GM12875 (cell line): ENCODE data around the gene USP48.
"Not testable (repeated sequence)": the region's sequence is repeated elsewhere in the genome, so short reads cannot be mapped to it uniquely, and the experiment has no call there.

Experiments
- H3K4me3 ChIP-seq: one replicate; pipeline ENCODE4 v1.5.1; 2011; ENCODE audit warnings: low read depth, low read length, control low read depth
- CTCF ChIP-seq: IDR thresholded peaks from 2 replicates; pipeline ENCODE4 v1.5.1; 2011; ENCODE audit warnings: low read depth, mild to moderate bottlenecking, control low read depth, inconsistent platforms, low read length, moderate library complexity, borderline replicate concordance; ENCODE audit not compliant: insufficient read depth

USP48 gene

DNA sequence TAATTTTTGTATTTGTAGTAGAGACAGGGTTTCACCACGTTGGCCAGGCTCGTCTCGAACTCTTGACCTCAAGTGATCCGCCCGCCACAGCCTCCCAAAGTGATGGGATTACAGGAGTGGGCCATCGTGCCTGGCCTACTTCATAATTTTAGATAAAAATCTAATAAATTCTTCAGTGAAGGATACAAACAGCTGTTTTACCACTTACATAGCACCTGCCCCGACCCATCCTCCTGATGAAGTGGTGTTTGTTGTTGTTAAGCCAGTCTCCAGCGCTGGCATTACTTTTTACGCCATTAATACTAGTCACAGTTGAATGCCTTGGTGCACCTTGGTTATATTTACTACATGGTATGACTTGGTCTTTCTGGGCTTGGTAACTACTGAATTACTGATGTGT is 101.5 kb downstream of the USP48 start:
- H3K4me3 ChIP-seq = no peak overlapping the region
- TF ChIP-seq CTCF = no peak

DNA sequence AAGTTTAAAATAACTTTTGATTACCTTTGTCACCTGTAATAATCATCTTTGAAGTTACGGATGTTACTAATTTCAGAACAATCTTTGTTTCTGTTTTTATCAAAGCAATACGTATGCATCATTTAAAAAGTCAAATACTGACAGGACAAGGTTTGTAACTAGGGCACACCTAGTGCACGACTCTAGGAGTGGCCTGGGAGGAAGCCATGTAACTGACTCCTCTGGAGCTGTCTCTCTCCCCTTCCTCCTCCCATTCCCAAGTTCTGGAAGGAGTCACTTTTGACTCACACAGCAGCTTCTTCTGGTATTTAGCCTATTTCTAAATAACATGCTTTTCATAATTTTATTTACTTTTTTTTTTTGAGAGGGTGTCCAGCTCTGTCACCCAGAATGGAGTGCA is 102.0 kb downstream of the USP48 start:
- no peak for TF ChIP-seq CTCF
- H3K4me3 ChIP-seq = no peak overlapping the region

DNA sequence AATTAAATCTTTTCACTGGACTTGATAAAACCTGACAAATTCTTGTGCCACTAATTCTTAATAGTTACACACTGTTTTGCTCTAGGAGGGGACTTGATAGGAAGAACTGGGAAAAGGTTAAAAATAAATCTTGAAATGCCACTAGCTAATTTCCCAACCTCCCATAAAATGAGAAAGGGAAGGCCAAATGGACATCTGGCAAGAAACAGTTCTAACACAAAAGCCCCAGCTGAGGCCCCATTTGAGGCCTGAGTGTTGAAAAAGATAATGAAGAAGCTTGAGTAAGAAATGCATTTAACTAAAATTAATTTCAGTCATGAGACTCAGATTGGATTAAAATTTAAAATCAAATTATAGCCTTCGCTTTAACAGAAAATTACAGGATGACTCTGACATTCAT is 102.6 kb downstream of the USP48 start:
- TF ChIP-seq CTCF = no peak
- no peak overlapping the region for H3K4me3 ChIP-seq

DNA sequence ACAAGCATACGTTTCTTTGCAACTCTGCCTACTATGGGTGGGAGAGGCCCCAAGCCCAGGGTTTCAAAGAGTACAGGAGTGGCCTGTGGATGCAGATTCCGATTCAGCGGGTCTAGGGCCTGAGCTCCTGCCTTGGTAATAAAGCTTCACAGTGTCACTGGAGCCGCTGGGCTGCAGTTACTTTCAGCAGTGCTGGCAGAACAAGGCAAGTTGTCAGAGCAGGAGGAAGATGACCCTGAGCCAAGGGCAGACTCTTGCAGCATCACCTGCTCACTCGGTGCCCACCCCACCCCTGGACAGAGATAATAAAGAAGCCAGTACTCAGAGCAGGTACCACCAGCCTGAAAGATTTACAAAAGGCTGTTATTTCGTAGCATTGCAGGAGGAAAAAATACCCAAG is 105.8 kb downstream of the USP48 start:
- H3K4me3 ChIP-seq = no peak overlapping the region
- TF ChIP-seq CTCF = no peak

DNA sequence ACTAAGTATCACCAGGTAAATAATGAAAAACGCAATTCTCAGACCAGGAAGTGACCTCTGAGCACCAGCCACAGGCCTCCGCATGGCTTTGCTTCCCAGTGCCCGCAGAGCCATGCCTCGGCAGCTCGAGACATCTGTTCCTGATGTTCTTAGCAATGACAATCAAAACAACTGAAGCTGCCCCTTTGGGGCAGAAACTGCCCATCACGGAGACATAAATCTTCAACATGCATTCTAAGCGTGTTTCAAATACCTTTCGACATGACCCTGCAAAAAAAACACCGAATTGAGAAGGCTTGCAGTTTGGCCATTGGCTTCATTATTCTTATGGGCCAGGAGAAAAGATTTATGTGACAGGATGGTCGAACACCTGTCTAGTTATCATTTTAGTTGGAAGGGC is 108.0 kb downstream of the USP48 start:
- TF ChIP-seq CTCF = no peak
- H3K4me3 ChIP-seq = no peak overlapping the region

DNA sequence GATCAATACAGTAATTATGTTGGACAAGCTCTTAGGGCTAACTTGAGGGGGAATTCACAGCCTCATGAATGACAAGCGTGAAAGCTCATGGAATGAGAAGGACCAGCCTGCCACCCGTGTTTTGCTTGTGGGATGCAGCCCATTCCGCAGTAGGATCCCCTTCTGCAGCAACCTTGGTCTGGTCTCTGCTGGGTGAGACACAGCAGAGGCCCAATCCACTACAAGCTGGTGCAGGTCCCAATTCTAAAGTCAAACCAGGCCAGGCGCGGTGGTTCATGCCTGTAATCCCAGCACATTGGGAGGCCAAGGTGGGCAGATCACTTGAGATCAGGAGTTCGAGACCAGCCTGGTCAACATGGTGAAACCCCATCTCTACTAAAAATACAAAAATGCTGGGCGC is 109.1 kb downstream of the USP48 start:
- not testable (repeated sequence) for H3K4me3 ChIP-seq

- H3K4me3 ChIP-seq = no peak overlapping the region
- TF ChIP-seq CTCF = no peak
Observed at GRCh38 chr1:21673277-21673780, 109.6 kb downstream of the USP48 start.
